ENCODE measurements around the gene CFAP45. TPM values are rescaled to one million over a fixed set of nuclear protein-coding genes. Genes with fewer than 3 reads are reported as not detected.
A peak's percentile ranks its signal among the peaks of the same experiment; 100 is the strongest.

Gene CFAP45
- total RNA-seq, 2 donors from 2014 or later: 0.49 to 0.55 TPM

- no peak overlapping the region for H3K9ac ChIP-seq (ENCODE audit: extremely low read depth, low read length, poor library complexity, severe bottlenecking)
- H3K36me3 Mint-ChIP-seq (ENCODE audit: low read depth): no peaks in the 10 kb centered on the region
- TF ChIP-seq CTCF (conservative IDR thresholded peaks at IDR 0.05): no peak
- peaks cover 24% of the 10 kb centered on the region for H3K4me1 Mint-ChIP-seq
- peaks cover 22% of the 10 kb centered on the region for H3K27me3 Mint-ChIP-seq (ENCODE audit: insufficient read depth)
- H3K27ac Mint-ChIP-seq: peak overlapping the region; percentile 4
- H3K4me3 Mint-ChIP-seq: no peak overlapping the region
- H3K36me3 ChIP-seq (ENCODE audit: control insufficient read depth, insufficient read depth, low read length): no peaks in the 10 kb centered on the region
- no peak overlapping the region for H3K27ac ChIP-seq (ENCODE audit: low read depth, low read length)
- no peaks in the 10 kb centered on the region for H3K27me3 ChIP-seq (ENCODE audit: control insufficient read depth, insufficient read depth, low read length, poor library complexity, severe bottlenecking)
- H3K9me3 ChIP-seq (ENCODE audit: control insufficient read depth, low read length): no peaks in the 10 kb centered on the region
- H3K9me3 Mint-ChIP-seq: no peaks in the 10 kb centered on the region
- H3K4me3 ChIP-seq (ENCODE audit: low read length): no peak overlapping the region
- H3K4me1 ChIP-seq (ENCODE audit: control insufficient read depth, insufficient read depth, low read length): peaks cover 11% of the 10 kb centered on the region
- WGBS, 2 experiments (ENCODE audit: insufficient coverage in 1 of 2, insufficient read length in 1 of 2): no CpG with 5 or more reads among the region's 1 CpG
- no peak for DNase-seq
Observed at GRCh38 chr1:159869607-159870006, 30.4 kb downstream of the CFAP45 start.

- H3K4me1 Mint-ChIP-seq: peaks cover 24% of the 10 kb centered on the region
- H3K36me3 Mint-ChIP-seq (ENCODE audit: low read depth): no peaks in the 10 kb centered on the region
- TF ChIP-seq CTCF (conservative IDR thresholded peaks at IDR 0.05): no peak
- no peaks in the 10 kb centered on the region for H3K9me3 ChIP-seq (ENCODE audit: control insufficient read depth, low read length)
- peak overlapping the region; percentile 45 for H3K27ac Mint-ChIP-seq
- peaks cover 23% of the 10 kb centered on the region for H3K27me3 Mint-ChIP-seq (ENCODE audit: insufficient read depth)
- no peaks in the 10 kb centered on the region for H3K36me3 ChIP-seq (ENCODE audit: control insufficient read depth, insufficient read depth, low read length)
- peak; percentile 60 for DNase-seq
- H3K4me3 ChIP-seq (ENCODE audit: low read length): no peak overlapping the region
- no peaks in the 10 kb centered on the region for H3K9me3 Mint-ChIP-seq
- H3K27ac ChIP-seq (ENCODE audit: low read depth, low read length): no peak overlapping the region
- H3K9ac ChIP-seq (ENCODE audit: extremely low read depth, low read length, poor library complexity, severe bottlenecking): no peak overlapping the region
- H3K4me3 Mint-ChIP-seq: no peak overlapping the region
- H3K4me1 ChIP-seq (ENCODE audit: control insufficient read depth, insufficient read depth, low read length): peaks cover 11% of the 10 kb centered on the region
- peaks cover 2% of the 10 kb centered on the region for H3K27me3 ChIP-seq (ENCODE audit: control insufficient read depth, insufficient read depth, low read length, poor library complexity, severe bottlenecking)
- WGBS, 2 experiments (ENCODE audit: insufficient coverage in 1 of 2, insufficient read length in 1 of 2): 50 to 75% methylated on average over 1 to 4 of the region's 4 CpGs
Observed at GRCh38 chr1:159869173-159869572, 30.8 kb downstream of the CFAP45 start.

- 69 to 91% methylated on average over 3 of the region's 3 CpGs for WGBS, 2 experiments (ENCODE audit: insufficient coverage in 1 of 2, insufficient read length in 1 of 2)
- Histone ChIP-seq H3K9ac (ENCODE audit: extremely low read depth, low read length, poor library complexity, severe bottlenecking) (no peak overlapping the region), H3K27me3 (ENCODE audit: control insufficient read depth, insufficient read depth, low read length, poor library complexity, severe bottlenecking) (peaks cover 4% of the 10 kb centered on the region), H3K27ac (ENCODE audit: low read depth, low read length) (no peak overlapping the region), H3K4me1 (ENCODE audit: control insufficient read depth, insufficient read depth, low read length) (peaks cover 11% of the 10 kb centered on the region), H3K9me3 (ENCODE audit: control insufficient read depth, low read length) (no peaks in the 10 kb centered on the region), H3K36me3 (ENCODE audit: control insufficient read depth, insufficient read depth, low read length) (no peaks in the 10 kb centered on the region), H3K4me3 (ENCODE audit: low read length) (no peak overlapping the region)
- no peak overlapping the region for H3K4me3 Mint-ChIP-seq
- no peaks in the 10 kb centered on the region for H3K36me3 Mint-ChIP-seq (ENCODE audit: low read depth)
- H3K4me1 Mint-ChIP-seq: peaks cover 24% of the 10 kb centered on the region
- H3K27ac Mint-ChIP-seq: peak overlapping the region; percentile 45
- no peak for DNase-seq
- TF ChIP-seq CTCF (conservative IDR thresholded peaks at IDR 0.05): no peak
- peaks cover 25% of the 10 kb centered on the region for H3K27me3 Mint-ChIP-seq (ENCODE audit: insufficient read depth)
- H3K9me3 Mint-ChIP-seq: no peaks in the 10 kb centered on the region
Observed at GRCh38 chr1:159868766-159869165, 31.2 kb downstream of the CFAP45 start.

Measured in endodermal cell (in vitro differentiated cells).